Fibroblast of lung (primary cell): ENCODE results near the gene LRG1. TPM values are rescaled to one million over a fixed set of nuclear protein-coding genes. Genes with fewer than 3 reads are reported as not detected.

Experiments used
- DNase-seq, 2 donors: peaks; one replicate each; pipeline versions ENCODE4 v3.0.0 to v3.0.0-alpha.2; 2010; ENCODE audit warnings: low read depth in 2 of 2
- H2AFZ ChIP-seq: 2 replicates; pipeline ENCODE4 v1.5.1; 2012; ENCODE audit warnings: low read length, control low read depth, inconsistent platforms
- H3K27ac ChIP-seq: 2 replicates; pipeline ENCODE4 v1.5.1; 2011; ENCODE audit warnings: low read length, control low read depth; ENCODE audit not compliant: insufficient read depth
- H3K27me3 ChIP-seq: 2 replicates; pipeline ENCODE4 v1.5.1; 2011; ENCODE audit warnings: mild to moderate bottlenecking, low read length; ENCODE audit not compliant: control insufficient read depth, insufficient read depth
- H3K36me3 ChIP-seq: 2 replicates; pipeline ENCODE4 v1.5.1; 2011; ENCODE audit warnings: low read length; ENCODE audit not compliant: control insufficient read depth, insufficient read depth
- H3K4me1 ChIP-seq: 2 replicates; pipeline ENCODE4 v1.5.1; 2011; ENCODE audit warnings: low read length; ENCODE audit not compliant: control insufficient read depth, insufficient read depth; ENCODE audit errors: extremely low read depth
- H3K4me2 ChIP-seq: 2 replicates; pipeline ENCODE4 v1.5.1; 2011; ENCODE audit warnings: low read length, control low read depth; ENCODE audit not compliant: insufficient read depth; ENCODE audit errors: extremely low read depth
- H3K4me3 ChIP-seq, 4 experiments: fragments of 200-600 bp in 1 of 4; sonication (generic) in 1 of 4; replicated peaks in 1 of 4; 2 replicates each; pipeline ENCODE4 v1.5.1; 2011 to 2016; ENCODE audit warnings: low read length in 4 of 4, low read depth in 3 of 4, mild to moderate bottlenecking in 3 of 4, control low read depth in 2 of 4, inconsistent platforms in 1 of 4, mixed read lengths in 1 of 4; ENCODE audit not compliant: insufficient read depth in 1 of 4; ENCODE audit errors: control extremely low read depth in 1 of 4
- H3K79me2 ChIP-seq: 2 replicates; pipeline ENCODE4 v1.5.1; 2012; ENCODE audit warnings: mild to moderate bottlenecking, low read length, inconsistent platforms; ENCODE audit not compliant: control insufficient read depth, insufficient read depth
- H3K9ac ChIP-seq: 2 replicates; pipeline ENCODE4 v1.5.1; 2011; ENCODE audit warnings: mild to moderate bottlenecking, low read length, control low read depth; ENCODE audit not compliant: insufficient read depth
- H3K9me3 ChIP-seq: 2 replicates; pipeline ENCODE4 v1.5.1; 2012; ENCODE audit warnings: low read depth, low read length; ENCODE audit not compliant: control insufficient read depth, insufficient read depth
- H4K20me1 ChIP-seq: 2 replicates; pipeline ENCODE4 v1.5.1; 2011; ENCODE audit warnings: low read length; ENCODE audit not compliant: control insufficient read depth, insufficient read depth; ENCODE audit errors: extremely low read depth
- CTCF ChIP-seq, 2 donors: IDR thresholded peaks in 1 of 2; conservative IDR thresholded peaks in 1 of 2; 1 replicate in 1 of 2; 2 replicates in 1 of 2; pipeline ENCODE4 v1.5.1; 2011 to 2012; ENCODE audit warnings: low read length in 2 of 2, control low read depth in 1 of 2, inconsistent platforms in 1 of 2, low read depth in 1 of 2, mild to moderate bottlenecking in 1 of 2
- EZH2 ChIP-seq: IDR thresholded peaks from 2 replicates; pipeline ENCODE4 v1.5.1; 2012; ENCODE audit warnings: low read length, control low read depth, mild to moderate bottlenecking; ENCODE audit errors: missing control alignments
- polyA plus RNA-seq, 2 donors: library from polyadenylated mRNA; depleted of rRNA in 1 of 2; stranded (reverse) in 1 of 2; unstranded in 1 of 2; fragments of >200 nt; gene quantifications; 2 replicates each; pipeline ENCODE4 v1.2.1, GENCODE V29; 2011 to 2012; ENCODE audit warnings: missing spikeins in 1 of 2
- total RNA-seq: library from RNA; depleted of rRNA; stranded (reverse); fragments of >200 nt; gene quantifications from 2 replicates; pipeline ENCODE4 v1.2.1, GENCODE V29; 2014

LRG1 gene
- total and polyA plus RNA-seq, 2 donors (not counting 1 experiment from before 2014, with no cell fraction given) = 0.10 TPM; not detected in 1

GRCh38 chr19:4586691-4587090 lies 46.9 kb upstream of the LRG1 start:
- no peaks in the 10 kb centered on the region for H4K20me1 ChIP-seq
- no peaks in the 10 kb centered on the region for H3K79me2 ChIP-seq
- no peak for TF ChIP-seq CTCF (conservative IDR thresholded peaks at IDR 0.05 in 1 of 2, IDR thresholded peaks at IDR 0.05 in 1 of 2; ENCODE audit: low read depth in 1 of 2, low read length in 2 of 2)
- no peak overlapping the region for H3K4me2 ChIP-seq
- no peaks in the 10 kb centered on the region for H3K9me3 ChIP-seq
- no peak overlapping the region for H3K27ac ChIP-seq
- no peaks in the 10 kb centered on the region for H3K4me1 ChIP-seq
- no peak overlapping the region for H2AFZ ChIP-seq
- H3K36me3 ChIP-seq = no peaks in the 10 kb centered on the region
- no peak overlapping the region for H3K4me3 ChIP-seq
- peaks cover 30% of the 10 kb centered on the region for H3K27me3 ChIP-seq
- H3K9ac ChIP-seq = no peak overlapping the region
- DNase-seq = no peak

GRCh38 chr19:4586245-4586644 lies 46.4 kb upstream of the LRG1 start:
- no peaks in the 10 kb centered on the region for H3K9me3 ChIP-seq
- no peak overlapping the region for H3K4me2 ChIP-seq
- H2AFZ ChIP-seq = no peak overlapping the region
- H3K27ac ChIP-seq = no peak overlapping the region
- TF ChIP-seq EZH2 (no peak), CTCF (conservative IDR thresholded peaks at IDR 0.05 in 1 of 2, IDR thresholded peaks at IDR 0.05 in 1 of 2; ENCODE audit: low read depth in 1 of 2, low read length in 2 of 2) (no peak)
- peaks cover 30% of the 10 kb centered on the region for H3K27me3 ChIP-seq
- H4K20me1 ChIP-seq = no peaks in the 10 kb centered on the region
- H3K36me3 ChIP-seq = no peaks in the 10 kb centered on the region
- no peak overlapping the region for H3K9ac ChIP-seq
- no peak overlapping the region for H3K4me3 ChIP-seq
- no peaks in the 10 kb centered on the region for H3K4me1 ChIP-seq
- no peak for DNase-seq
- H3K79me2 ChIP-seq = no peaks in the 10 kb centered on the region

GRCh38 chr19:4585556-4585955 lies 45.7 kb upstream of the LRG1 start:
- Histone ChIP-seq H3K27me3 (peaks cover 30% of the 10 kb centered on the region), H3K4me2 (no peak overlapping the region), H4K20me1 (no peaks in the 10 kb centered on the region), H3K4me3 (no peak overlapping the region), H3K4me1 (no peaks in the 10 kb centered on the region), H3K36me3 (no peaks in the 10 kb centered on the region), H2AFZ (no peak overlapping the region), H3K9me3 (no peaks in the 10 kb centered on the region), H3K9ac (no peak overlapping the region), H3K27ac (no peak overlapping the region), H3K79me2 (no peaks in the 10 kb centered on the region)
- TF ChIP-seq EZH2 (no peak), CTCF (conservative IDR thresholded peaks at IDR 0.05 in 1 of 2, IDR thresholded peaks at IDR 0.05 in 1 of 2; ENCODE audit: low read depth in 1 of 2, low read length in 2 of 2) (no peak)
- no peak for DNase-seq
